ENCODE data around the gene DLGAP3.
A peak's percentile ranks its signal among the peaks of the same experiment; 100 is the strongest.

Gene DLGAP3

DNA sequence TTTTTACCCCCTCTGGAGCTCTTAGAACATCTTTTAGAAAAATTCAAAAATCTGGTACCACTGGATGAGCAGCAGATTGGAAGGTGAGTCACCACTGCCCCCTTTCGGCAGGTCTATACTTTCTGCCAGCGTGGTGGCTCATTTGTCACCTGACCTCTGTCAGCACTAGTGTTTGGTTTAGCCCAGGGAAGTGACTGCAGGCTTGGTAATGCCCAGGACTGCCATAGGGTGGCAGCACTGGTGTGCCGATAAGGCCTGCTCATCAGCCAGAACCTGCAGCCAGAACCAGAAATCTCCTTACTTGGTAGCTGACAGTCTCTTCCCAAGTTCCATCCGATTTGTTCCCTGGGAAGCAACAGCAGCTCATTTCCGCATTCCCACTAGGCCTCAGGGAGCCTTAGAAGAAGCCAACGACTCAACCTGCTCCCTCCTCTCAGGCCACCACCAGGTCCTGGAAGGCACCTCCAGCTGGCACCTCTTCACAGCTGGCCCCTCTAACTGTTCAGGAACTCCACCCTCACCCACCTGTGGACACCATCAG is 76.7 kb downstream of the DLGAP3 start:
- peak; percentile 98 for ATAC-seq
- peak overlapping the region; percentile 21 for H3K27ac Mint-ChIP-seq
- peak; percentile 88 for DNase-seq
- peaks cover 38% of the 10 kb centered on the region for H3K36me3 Mint-ChIP-seq (ENCODE audit: low read depth)
- no peaks in the 10 kb centered on the region for H3K27me3 Mint-ChIP-seq
- no peak overlapping the region for H3K4me3 Mint-ChIP-seq
- peaks cover 19% of the 10 kb centered on the region for H3K4me1 Mint-ChIP-seq
- no peaks in the 10 kb centered on the region for H3K9me3 Mint-ChIP-seq

- no peak for DNase-seq
- Mint-ChIP-seq H3K27ac (no peak overlapping the region), H3K4me3 (no peak overlapping the region), H3K27me3 (no peaks in the 10 kb centered on the region), H3K4me1 (peaks cover 7% of the 10 kb centered on the region), H3K36me3 (ENCODE audit: low read depth) (peaks cover 35% of the 10 kb centered on the region), H3K9me3 (no peaks in the 10 kb centered on the region)
- ATAC-seq = no peak
These were observed 77.9 kb downstream of the DLGAP3 start for GRCh38 chr1:34851431-34852105.

GRCh38 chr1:34850382-34850781 is 79.1 kb downstream of the DLGAP3 start:
- Mint-ChIP-seq H3K36me3 (ENCODE audit: low read depth) (peaks cover 28% of the 10 kb centered on the region), H3K27me3 (no peaks in the 10 kb centered on the region), H3K27ac (no peak overlapping the region), H3K4me1 (peaks cover 2% of the 10 kb centered on the region), H3K9me3 (no peaks in the 10 kb centered on the region), H3K4me3 (no peak overlapping the region)
- DNase-seq (no peak), ATAC-seq (no peak)

- Mint-ChIP-seq H3K9me3 (no peaks in the 10 kb centered on the region), H3K4me3 (no peak overlapping the region), H3K27me3 (no peaks in the 10 kb centered on the region), H3K4me1 (peaks cover 2% of the 10 kb centered on the region), H3K27ac (no peak overlapping the region), H3K36me3 (ENCODE audit: low read depth) (peaks cover 18% of the 10 kb centered on the region)
- ATAC-seq (no peak), DNase-seq (no peak)
These were observed 82.4 kb downstream of the DLGAP3 start for GRCh38 chr1:34847094-34847493.

- Mint-ChIP-seq H3K4me3 (no peak overlapping the region), H3K4me1 (peaks cover 2% of the 10 kb centered on the region), H3K27ac (no peak overlapping the region), H3K27me3 (no peaks in the 10 kb centered on the region), H3K36me3 (ENCODE audit: low read depth) (peaks cover 12% of the 10 kb centered on the region), H3K9me3 (no peaks in the 10 kb centered on the region)
- ATAC-seq = no peak
- no peak for DNase-seq
These were observed 83.2 kb downstream of the DLGAP3 start for GRCh38 chr1:34846265-34846664.

DNA sequence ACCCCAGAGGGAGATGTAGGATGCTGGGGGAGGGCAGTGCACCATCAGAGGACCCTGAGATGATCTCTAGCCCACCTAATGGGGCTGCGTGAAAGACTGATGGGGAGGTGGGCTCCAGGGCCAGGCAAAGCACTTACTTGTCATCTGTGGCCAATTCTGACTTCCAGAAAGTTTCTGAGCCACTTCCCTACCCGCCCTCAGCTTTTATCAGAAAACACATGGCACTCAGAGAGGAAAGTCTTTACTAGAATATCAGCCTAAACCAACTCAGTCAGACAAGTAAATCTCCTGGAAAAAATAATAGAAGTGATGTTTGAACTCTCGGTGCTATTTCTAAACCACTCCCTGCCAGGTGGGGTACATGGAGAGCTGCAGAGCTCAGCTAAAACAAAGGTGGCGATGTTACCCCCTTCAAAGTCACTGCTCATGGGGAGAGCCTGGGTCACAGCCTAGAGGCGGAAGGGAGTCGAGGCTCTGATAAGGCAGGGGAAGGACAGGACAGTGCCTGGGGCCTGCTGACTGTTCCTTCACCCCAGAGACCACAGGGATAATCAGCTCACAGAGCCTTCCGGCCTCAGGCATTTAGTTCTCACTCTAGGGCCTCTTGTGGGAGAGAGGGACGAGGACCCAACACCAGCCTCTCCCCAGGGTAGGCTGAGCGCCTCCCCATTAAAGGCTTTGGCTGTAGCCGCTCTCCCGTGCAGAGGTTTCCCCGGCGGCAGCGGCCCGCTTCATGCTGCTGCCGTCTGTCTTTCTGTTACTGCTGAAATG is 84.1 kb downstream of the DLGAP3 start:
- no peak overlapping the region for H3K4me3 Mint-ChIP-seq
- H3K27ac Mint-ChIP-seq = no peak overlapping the region
- H3K27me3 Mint-ChIP-seq = no peaks in the 10 kb centered on the region
- H3K9me3 Mint-ChIP-seq = no peaks in the 10 kb centered on the region
- ATAC-seq = no peak
- peaks cover 2% of the 10 kb centered on the region for H3K4me1 Mint-ChIP-seq
- no peak for DNase-seq
- peaks cover 9% of the 10 kb centered on the region for H3K36me3 Mint-ChIP-seq (ENCODE audit: low read depth)

DNA sequence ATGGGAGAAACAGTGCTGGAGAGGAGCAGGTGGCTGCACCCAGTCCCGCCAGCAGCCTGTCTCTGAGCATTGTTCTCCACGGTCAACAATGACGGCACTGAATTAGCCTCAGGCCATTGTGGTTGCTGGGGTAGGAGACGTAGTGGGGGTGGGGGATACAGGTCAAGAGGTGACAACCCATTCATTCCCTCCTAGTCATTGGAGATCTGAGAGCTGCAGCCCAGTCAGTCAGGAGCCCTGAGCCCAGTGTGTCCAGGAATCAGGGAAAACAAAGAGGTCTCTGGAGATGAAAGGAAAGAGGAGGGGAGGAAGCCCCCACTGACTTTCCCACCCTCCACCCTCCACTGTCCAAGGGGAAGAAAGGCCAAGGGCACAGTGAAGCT is 85.2 kb downstream of the DLGAP3 start:
- Mint-ChIP-seq H3K36me3 (ENCODE audit: low read depth) (peaks cover 4% of the 10 kb centered on the region), H3K4me1 (peaks cover 2% of the 10 kb centered on the region), H3K27me3 (no peaks in the 10 kb centered on the region), H3K4me3 (no peak overlapping the region), H3K9me3 (no peaks in the 10 kb centered on the region), H3K27ac (no peak overlapping the region)
- no peak for ATAC-seq
- DNase-seq = no peak

DNA sequence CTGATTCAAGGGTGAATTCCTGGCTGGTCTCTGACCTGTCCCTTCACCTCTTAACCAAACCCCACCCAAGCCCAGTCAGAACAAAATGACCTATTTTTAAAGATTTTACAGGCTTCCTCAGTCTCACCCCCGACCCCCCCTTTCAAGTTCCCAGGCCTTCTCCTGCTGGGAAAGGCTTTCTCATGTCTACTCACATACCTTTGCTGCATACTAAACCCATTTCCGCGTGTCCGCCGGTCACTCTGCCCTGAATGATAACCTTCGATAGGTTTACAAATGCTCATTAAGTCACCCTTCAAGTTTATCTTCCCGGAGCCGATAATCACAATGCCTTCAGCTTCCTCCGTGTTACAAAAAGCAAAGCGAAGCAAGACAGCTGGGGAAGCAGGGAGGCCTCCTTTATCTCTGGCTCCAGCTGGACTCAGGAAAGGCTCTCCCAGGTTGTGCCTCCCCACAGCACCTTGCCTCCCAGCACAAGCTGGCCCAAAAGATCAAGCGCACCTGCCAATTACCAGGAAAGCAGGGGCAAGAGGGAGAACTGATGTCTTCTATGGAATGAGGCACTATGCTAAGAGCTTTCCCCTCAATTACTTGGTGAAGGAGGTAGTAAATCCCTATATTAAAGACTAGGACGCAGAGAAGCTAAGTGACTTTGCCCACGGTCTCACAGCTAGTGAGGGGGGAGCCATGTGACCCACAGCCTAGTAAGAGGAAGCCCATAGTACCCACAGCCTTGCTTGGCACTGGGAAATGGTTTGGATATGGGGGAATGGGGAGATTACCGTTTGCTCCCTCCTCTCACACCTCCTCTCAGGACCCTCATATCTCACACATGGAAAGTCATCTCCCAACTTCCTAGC is 85.8 kb downstream of the DLGAP3 start:
- Mint-ChIP-seq H3K27me3 (no peaks in the 10 kb centered on the region), H3K9me3 (no peaks in the 10 kb centered on the region), H3K4me3 (no peak overlapping the region), H3K27ac (no peak overlapping the region), H3K4me1 (peaks cover 2% of the 10 kb centered on the region), H3K36me3 (ENCODE audit: low read depth) (peaks cover 1% of the 10 kb centered on the region)
- no peak for ATAC-seq
- DNase-seq = no peak

- peaks cover 2% of the 10 kb centered on the region for H3K4me1 Mint-ChIP-seq
- no peak for DNase-seq
- no peaks in the 10 kb centered on the region for H3K27me3 Mint-ChIP-seq
- H3K36me3 Mint-ChIP-seq (ENCODE audit: low read depth) = no peaks in the 10 kb centered on the region
- no peaks in the 10 kb centered on the region for H3K9me3 Mint-ChIP-seq
- no peak overlapping the region for H3K4me3 Mint-ChIP-seq
- no peak for ATAC-seq
- no peak overlapping the region for H3K27ac Mint-ChIP-seq
These were observed 86.5 kb downstream of the DLGAP3 start for GRCh38 chr1:34842952-34843371.

DNA sequence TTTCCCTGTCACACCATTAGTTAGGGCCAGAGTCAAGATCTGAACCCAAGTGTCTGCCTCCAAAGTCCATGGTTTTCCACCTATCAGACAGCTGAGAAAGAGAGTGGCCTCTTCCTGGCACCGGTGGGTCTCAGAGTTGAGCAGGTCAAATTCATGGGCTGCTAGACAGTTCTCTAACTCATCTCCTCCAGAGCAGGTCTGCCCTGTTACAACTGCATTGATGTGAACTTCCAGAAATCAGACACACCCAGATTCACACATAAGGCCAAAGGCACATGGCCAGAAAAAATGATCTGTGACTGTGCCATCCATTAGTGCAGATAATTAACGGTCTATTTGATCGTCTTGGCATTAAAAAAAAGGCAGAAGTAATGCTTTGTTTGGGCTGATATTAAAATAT is 87.4 kb downstream of the DLGAP3 start:
- Mint-ChIP-seq H3K4me1 (peaks cover 2% of the 10 kb centered on the region), H3K9me3 (no peaks in the 10 kb centered on the region), H3K27me3 (no peaks in the 10 kb centered on the region), H3K27ac (no peak overlapping the region), H3K36me3 (ENCODE audit: low read depth) (no peaks in the 10 kb centered on the region), H3K4me3 (no peak overlapping the region)
- no peak for DNase-seq
- ATAC-seq = no peak

DNA sequence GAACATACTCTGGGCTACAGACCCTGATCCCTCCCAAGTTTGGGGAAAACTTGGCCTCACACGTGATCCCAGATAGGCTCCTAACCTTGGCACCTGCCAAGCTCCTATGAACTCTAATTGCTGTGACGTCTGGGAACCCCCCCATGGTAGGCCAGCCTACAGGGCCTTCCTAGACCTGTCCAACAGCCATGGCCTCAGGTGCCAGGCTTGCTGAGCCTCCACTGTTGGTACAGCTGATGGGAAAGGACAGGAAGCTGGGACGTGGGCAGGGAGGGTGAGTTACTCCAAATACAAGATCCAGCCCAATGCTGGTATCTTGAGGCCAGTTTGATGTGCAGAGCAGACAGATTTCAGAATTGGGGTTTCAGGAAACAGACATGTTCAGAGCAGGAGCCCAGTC is 89.0 kb downstream of the DLGAP3 start:
- Mint-ChIP-seq H3K36me3 (ENCODE audit: low read depth) (no peaks in the 10 kb centered on the region), H3K27me3 (no peaks in the 10 kb centered on the region), H3K4me1 (peaks cover 2% of the 10 kb centered on the region), H3K27ac (no peak overlapping the region), H3K9me3 (no peaks in the 10 kb centered on the region), H3K4me3 (no peak overlapping the region)
- ATAC-seq (no peak), DNase-seq (no peak)

DNA sequence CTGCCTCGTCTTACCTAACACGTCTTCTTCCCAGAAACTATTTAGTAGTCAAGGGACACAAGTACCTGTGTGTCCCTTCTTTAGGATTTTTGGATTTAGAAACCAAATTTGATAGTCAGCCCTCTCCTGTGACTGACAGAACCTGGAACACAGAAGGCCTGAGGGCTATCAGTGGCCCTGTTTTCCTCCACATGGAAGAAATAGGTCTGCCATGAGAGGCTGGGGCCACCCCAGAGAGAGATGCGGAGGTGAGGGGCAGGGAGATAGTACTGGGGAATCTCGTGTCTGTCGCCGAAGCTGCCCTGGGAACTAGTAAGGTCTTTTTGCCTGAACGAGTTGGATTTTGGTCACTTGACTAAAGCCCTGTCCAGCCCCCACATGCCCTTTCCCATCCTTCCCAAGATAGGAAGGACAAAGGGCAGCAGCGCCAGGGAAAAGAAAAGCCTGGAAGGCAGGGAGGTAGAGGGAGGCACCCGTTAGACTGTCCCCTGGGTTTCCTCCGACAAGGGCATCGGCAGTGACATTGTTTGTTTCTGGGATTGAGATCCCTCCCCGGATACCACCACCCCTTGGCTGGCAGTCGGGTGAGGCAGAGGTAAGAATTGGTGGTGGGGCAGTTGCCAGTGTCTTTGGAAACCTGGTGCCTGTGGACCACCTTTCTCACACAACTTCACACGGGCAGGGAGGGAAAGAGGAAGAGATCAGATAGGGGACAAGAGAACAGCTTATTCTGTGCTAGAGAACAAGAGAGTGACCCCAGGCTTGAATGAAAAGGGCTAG is 89.7 kb downstream of the DLGAP3 start:
- no peak overlapping the region for H3K4me3 Mint-ChIP-seq
- peaks cover 2% of the 10 kb centered on the region for H3K4me1 Mint-ChIP-seq
- DNase-seq (no peak), ATAC-seq (no peak)
- no peaks in the 10 kb centered on the region for H3K36me3 Mint-ChIP-seq (ENCODE audit: low read depth)
- H3K27ac Mint-ChIP-seq = no peak overlapping the region
- H3K27me3 Mint-ChIP-seq = no peaks in the 10 kb centered on the region
- H3K9me3 Mint-ChIP-seq = no peaks in the 10 kb centered on the region

DNA sequence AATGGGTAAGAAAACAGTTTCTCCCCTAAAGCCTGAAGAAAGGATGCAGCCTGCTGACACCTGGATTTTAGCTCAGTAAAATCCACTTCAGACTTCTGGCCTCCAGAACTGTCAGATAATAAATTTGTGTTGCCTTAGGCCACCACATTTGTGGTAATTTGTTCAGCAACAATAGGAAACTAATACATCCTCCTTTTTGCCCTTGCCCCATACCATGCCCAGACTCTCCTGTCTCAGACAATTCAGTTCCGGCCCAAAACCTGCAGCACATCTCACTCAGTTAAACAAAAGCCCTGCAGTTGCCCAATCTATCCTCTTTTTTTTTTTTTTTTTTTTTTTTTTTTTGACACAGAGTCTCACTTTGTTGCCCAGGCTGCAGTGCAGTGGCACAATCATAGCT is 95.7 kb downstream of the DLGAP3 start:
- DNase-seq = no peak

GRCh38 chr1:34831721-34832246 is 97.7 kb downstream of the DLGAP3 start:
- H3K4me1 Mint-ChIP-seq = no peaks in the 10 kb centered on the region
- H3K27ac Mint-ChIP-seq = no peak overlapping the region
- no peak overlapping the region for H3K4me3 Mint-ChIP-seq
- DNase-seq (no peak), ATAC-seq (no peak)
- H3K27me3 Mint-ChIP-seq = no peaks in the 10 kb centered on the region
- no peaks in the 10 kb centered on the region for H3K9me3 Mint-ChIP-seq
- no peaks in the 10 kb centered on the region for H3K36me3 Mint-ChIP-seq (ENCODE audit: low read depth)

More for the DNA sequence above, 95.7 kb downstream of the DLGAP3 start:
- Mint-ChIP-seq H3K4me3 (no peak overlapping the region), H3K36me3 (ENCODE audit: low read depth) (no peaks in the 10 kb centered on the region), H3K4me1 (no peaks in the 10 kb centered on the region), H3K27ac (no peak overlapping the region), H3K27me3 (no peaks in the 10 kb centered on the region), H3K9me3 (no peaks in the 10 kb centered on the region)
- no peak for ATAC-seq

Data from activated naive CD8-positive, alpha-beta T cell treated with anti-CD3 and anti-CD28 coated beads, Interleukin-2, amount 50 U/mL, for 24 hours (primary cell).